NCI-H2196 treated with DMSO at 0.1 percent for 48 hours (cell line): ENCODE data around the gene SEMA3E.
"Not testable (repeated sequence)": the region's sequence is repeated elsewhere in the genome, so short reads cannot be mapped to it uniquely, and the experiment has no call there.

Experiments
- DNase-seq: peaks from one replicate; lab custom pipeline; 2025; ENCODE audit not compliant: unreplicated experiment; lab: John Stamatoyannopoulos, UW

Gene SEMA3E

DNA sequence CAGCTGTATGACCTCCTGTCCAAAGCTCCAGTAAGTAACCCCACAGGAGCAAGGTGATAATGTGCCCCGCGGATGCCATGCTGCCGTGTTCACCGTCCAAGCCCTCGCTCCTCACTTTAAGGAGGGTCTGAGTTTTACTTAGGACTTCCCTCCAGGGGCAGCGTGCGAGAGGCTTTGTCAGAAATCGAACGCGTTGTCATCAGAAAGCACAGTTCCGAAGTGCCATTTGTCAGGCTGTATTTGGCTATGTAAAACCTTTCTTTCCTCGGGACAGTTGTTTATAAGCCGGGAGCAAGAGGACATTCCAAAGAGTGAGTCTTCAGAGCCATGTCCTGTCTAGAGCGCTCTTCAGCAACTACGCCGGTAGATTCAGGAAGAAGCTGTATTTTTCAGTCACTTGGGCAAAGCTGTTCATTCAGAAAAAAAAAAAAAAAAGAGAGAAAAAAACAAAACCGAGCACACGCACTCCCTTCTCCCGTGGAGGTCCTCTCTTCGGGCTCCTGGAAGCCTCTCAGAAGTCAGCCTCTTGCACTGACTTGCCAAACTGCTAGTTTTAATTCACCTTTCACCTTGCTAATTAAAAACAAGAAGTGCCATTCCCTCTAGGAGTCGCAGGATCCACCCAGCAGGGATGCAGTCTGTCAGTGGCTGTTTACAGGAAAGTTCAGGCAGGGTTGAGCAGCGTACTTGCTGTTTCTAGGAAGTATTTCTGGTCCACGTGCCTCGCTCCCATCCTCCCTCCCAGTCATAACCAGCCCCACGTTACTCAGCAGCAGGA lies at the start of gene SEMA3E:
Gene SEMA3E (minus strand): TSS at position 676 of the 778 bp plus-strand sequence.
- DNase-seq = no peak

DNA sequence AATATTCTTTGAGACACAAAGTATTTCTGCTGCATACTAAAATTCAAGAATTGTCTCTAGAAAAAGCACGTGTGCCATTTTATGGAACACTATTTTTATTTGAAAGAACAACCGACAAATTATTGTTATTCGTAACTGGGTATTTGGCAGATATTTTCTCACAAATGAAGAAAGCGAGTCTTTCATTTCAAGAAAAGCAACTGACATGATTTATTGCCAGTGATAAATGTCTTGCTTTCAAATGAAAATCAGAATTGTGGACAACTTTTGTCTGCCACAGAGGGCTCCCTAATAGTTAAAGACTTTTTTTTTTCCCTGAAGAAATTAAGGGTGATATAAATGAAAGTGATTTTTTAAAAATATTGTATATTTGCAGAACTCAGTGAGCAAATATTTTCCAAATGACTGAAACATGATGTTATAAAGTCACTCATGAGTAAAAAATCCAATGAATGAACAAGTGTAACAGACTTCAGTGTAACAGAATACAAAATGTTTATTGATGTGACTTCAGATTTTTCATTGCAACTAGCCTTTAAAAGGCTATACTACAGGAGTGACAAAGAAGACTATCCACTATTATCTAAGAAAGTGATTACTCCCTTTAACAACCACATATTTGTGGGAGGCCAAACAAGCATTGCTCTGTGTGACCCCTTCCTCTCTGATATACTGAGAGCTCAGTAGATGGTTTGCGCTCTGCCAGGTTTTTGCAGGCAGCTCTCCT lies 49.0 kb upstream of the SEMA3E start:
- no peak for DNase-seq

DNA sequence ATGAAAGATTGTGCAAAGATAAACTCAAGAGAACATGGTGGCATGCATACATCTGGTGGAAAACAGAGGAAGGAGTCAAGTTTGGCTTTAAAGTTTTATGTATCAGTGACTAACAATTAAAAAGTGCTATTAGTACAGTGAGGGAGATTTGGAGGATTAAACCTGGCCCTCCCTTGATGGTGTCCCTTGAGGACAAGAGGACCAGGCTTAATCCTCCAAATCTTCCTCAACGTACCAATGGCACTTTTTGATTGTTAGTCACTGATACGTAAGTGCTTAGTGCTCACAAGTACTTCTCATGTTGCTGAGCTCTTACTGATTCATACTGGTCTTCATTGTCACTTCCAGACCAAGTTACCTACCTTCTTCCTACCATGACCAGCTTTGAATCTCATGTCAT lies 47.2 kb upstream of the SEMA3E start:
- no peak for DNase-seq

- DNase-seq = no peak
These were observed 46.4 kb upstream of the SEMA3E start for GRCh38 chr7:83695128-83695960.

DNA sequence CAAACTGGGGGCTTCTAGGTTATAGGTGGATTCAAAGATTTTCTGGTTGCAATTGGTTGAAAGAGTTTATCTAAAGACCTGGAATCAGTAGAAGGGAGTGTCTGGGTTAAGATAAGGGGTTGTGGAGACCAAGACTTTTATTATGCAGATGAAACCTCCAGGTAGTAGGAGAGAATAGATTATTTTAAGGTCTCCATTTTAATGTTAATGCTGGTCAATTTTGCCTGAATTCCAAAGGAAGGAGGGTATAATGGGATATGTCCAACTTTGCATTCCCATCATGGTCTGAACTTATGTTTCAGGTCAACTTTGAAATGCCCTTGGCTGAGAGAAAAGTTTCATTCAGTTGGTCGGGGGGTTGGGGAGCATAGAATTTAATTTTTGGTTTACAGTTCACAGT lies 44.3 kb upstream of the SEMA3E start:
- no peak for DNase-seq

GRCh38 chr7:83691095-83691494 lies 42.2 kb upstream of the SEMA3E start:
- no peak for DNase-seq

DNA sequence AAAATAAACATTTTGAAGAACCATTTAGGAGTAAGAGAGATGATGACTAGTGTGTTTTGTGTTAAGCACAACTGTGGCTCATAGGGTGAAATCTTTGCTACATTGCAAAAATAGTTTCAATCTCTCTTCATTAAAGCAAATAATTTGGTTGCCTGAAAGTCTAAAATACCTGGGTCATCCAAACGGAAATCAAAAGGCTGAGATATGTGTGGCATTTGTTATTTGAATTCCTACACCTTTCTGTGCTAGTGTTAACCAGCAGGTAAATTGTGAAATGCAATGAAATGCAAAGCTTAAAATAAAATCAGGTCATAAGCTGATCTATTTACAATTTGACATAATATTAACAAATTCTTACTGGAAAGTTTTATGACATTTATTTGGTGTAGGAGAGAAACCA lies 40.9 kb upstream of the SEMA3E start:
- DNase-seq = no peak

- no peak for DNase-seq
These were observed 37.5 kb upstream of the SEMA3E start for GRCh38 chr7:83686416-83686815.

GRCh38 chr7:83684928-83685327 lies 36.0 kb upstream of the SEMA3E start:
- DNase-seq = no peak

DNA sequence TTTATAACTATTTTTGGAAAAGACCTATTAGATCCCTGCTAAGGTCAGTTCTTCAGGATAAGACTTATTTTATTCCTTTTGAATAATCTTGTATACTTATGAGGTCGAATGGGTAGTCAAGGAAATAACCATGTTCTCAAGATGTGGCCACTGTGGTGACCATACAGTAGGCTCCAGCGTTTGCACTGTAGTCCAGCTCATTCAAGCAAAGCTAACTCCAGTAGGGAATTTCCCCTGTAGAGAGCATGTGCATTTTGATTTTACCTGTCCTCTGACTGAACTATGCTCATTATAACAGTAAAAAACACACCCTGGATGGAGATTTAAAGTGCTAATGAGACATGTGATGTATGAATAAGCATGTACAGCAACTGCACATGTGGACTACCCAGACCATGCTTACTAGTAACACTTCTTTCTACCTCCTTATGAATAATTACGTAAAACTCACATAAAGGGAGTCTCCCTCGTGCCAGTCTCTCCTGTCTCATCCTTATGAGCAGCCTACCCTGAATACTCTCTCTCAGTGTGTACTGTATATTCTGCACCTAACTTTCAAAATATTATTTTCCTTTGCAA lies 32.4 kb upstream of the SEMA3E start:
- no peak for DNase-seq

DNA sequence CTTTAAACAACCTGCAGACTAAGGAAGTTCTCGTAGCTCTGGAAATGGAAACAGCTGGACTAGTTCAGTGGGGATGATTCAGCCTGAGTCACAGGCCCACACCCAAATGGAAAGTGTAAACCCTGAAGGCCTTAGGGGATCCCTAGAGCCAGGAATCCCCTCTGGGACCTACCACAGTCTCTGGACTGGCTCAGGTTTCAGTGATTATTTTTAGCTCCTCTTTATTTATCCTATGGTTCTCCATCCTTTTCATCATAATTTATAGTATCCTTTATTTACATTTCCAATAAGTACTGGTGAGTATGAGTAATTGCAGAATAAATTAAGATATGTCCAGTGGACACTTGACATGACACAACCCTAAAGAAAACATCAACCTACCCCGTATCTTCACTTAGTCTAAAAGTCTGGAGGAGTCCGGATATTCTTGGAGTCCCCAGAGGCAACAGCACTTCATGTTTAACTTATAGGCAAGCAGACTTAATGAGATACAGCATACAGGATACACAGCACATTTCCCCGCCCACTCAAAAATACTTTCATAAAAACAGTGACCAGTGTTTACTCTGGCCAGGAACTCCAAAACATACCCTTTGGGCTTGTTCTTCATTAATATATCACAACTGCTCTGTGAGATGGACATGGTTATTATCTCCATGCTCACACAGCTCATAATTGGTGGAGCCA lies 28.4 kb upstream of the SEMA3E start:
- no peak for DNase-seq

GRCh38 chr7:83673291-83673690 lies 24.4 kb upstream of the SEMA3E start:
- DNase-seq = not testable (repeated sequence)

DNA sequence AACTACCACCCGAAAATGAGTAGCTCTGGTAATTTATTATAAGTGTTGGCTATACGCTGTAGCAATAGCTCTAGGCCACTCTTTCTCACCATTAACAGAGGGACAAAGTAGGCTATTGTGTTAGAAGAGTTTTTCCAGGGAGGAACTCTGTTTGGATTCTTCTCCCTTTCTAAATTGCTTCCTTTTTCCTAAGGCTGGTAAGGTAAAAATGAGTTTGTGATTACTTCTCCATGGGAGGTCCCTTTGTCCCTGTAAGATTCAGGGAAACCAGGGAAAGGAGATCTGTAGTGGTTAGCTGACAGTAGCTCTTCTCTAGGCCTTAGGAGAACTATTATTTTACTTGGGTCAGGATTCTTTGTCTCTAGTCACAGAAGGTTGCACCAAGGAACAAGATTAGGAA lies 23.2 kb upstream of the SEMA3E start:
- no peak for DNase-seq

DNA sequence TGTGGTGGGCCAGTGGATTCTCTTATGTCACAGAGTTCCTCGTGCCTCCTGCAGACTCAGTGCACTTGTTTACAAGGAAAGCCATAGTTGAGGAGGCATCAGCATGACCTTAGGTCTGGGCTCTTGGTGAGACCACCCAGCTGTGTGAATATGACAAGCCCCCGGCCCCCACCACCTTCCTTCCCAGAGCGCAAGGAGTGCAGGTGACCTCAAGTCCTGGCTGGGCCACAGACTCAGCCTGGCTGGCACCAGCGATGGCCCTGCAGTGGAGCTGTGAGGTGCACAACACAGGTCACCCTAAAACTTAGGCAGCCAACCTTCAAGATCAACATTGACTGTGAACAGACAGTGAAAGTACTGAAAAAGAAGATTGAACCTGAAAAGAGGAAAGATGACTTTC lies 14.2 kb upstream of the SEMA3E start:
- no peak for DNase-seq

DNA sequence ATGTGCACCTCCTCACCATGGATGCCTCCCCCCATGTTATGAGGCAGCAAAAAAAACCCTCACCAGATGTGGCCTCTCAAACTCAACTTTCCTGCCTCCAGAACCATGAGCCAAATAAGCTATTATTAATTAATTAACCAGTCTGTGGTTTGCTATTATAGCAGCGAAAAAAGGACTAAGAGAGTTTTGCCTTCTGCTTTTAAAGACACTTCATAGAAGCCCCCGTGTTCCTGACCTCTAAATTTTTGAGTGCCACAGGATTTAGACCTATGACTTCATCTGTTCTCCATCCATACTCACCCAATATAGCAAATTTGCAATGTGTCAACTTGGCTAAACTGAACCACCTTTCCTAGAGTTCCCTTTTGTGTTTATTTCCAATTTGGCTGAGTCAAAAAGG lies 9.2 kb upstream of the SEMA3E start:
- no peak for DNase-seq

- DNase-seq = no peak
These were observed 7.1 kb upstream of the SEMA3E start for GRCh38 chr7:83655951-83656556.

- DNase-seq = no peak
These were observed 3.5 kb upstream of the SEMA3E start for GRCh38 chr7:83652481-83652880.

DNA sequence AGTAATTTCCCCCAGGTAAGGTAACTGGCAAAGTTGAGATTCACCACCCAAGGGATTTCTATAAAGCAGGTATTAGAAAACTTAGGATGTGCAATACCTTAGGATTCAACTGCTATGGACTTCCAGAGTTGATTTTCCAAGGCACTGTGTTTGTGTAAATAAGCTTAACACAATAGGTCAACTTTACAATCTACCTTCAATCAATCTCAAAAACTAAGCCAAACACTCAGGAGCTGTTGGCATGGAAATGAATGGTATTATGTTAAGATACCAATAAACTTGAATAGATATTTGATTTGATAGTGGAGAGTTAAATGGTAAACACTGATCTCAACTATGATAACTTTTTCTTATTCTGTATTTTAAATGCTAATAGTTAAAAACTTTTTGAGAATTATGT lies 762 bp upstream of the SEMA3E start:
- no peak for DNase-seq

DNA sequence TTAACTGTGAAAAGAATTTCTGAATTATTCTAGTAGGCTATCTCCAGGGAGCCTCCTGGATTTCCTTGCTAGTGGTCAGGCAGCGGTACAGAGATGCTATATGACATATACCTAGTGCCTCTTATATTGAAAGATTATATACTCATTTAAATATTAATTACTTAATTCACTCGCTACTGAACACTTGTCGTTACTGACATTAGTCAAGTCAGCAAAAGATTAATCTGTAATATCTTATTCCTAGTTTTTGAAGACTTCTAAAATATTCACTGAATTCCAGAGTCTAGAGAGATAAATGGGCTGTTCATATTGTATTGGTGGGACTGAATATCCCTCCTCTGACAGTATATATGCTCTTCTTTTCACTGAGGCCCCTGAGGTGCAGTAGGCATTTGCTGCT lies 2.9 kb downstream of the SEMA3E start:
- DNase-seq = no peak

DNA sequence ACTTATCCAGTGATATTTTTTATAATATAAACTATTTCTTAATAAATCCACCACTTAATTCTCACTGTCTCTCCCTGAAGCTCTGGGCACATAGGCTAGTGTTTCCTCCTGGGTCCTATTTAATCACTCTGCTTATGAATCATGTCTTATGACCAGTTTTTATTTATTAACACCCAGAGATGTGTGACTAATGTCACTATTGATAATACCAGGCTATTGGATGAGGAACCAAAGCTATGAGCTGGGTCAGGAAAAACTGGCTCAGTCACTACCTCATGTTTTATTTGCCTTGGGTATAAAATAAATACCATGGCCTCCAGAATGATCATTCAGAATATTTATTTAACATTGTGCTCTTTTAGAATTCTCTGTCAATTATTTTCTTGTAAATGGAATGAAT lies 5.2 kb downstream of the SEMA3E start:
- no peak for DNase-seq
